Stimulated activated CD8-positive, alpha-beta memory T cell treated with anti-CD3 and anti-CD28 coated beads, Interleukin-4, amount 100 ng/mL, for 1 hour (primary cell): ENCODE data around the gene STK39.

Experiments used
- DNase-seq, 2 donors: peaks; one replicate each; pipeline ENCODE4 v3.0.0-alpha.2; 2020; ENCODE audit warnings: low read depth in 2 of 2, low spot score in 1 of 2

Gene STK39

GRCh38 chr2:167937403-167937802, 310.0 kb downstream of the STK39 start:
- DNase-seq: no peak

- DNase-seq: no peak
Observed at GRCh38 chr2:167935803-167936110, 311.6 kb downstream of the STK39 start.

- DNase-seq: no peak
Observed at GRCh38 chr2:167933097-167933814, 314.1 kb downstream of the STK39 start.

GRCh38 chr2:167932123-167932693, 315.2 kb downstream of the STK39 start:
- no peak for DNase-seq

DNA sequence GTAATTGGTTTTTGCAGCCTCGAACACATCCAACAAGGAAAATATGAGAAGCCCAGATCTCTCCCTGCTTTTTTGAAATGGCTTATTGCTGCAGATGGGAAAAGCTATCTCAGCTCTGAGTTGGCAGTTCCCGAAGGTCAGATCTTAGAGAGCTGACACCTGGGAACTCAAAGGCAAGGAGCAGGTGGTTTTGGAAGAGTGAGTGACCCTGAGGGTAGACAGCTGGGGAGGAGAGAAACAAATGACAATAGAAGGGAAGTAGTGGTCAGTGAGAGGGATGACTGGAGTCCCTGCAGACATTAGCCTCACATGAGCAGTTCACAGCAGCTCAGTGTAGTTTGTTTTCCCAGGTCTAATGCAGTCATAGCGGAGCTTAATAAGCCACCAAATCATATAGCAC, 317.9 kb downstream of the STK39 start:
- DNase-seq: no peak

GRCh38 chr2:167928434-167928833, 319.0 kb downstream of the STK39 start:
- no peak for DNase-seq

- no peak for DNase-seq
Observed at GRCh38 chr2:167925758-167926157, 321.6 kb downstream of the STK39 start.

GRCh38 chr2:167924556-167924955, 322.8 kb downstream of the STK39 start:
- DNase-seq: no peak

DNA sequence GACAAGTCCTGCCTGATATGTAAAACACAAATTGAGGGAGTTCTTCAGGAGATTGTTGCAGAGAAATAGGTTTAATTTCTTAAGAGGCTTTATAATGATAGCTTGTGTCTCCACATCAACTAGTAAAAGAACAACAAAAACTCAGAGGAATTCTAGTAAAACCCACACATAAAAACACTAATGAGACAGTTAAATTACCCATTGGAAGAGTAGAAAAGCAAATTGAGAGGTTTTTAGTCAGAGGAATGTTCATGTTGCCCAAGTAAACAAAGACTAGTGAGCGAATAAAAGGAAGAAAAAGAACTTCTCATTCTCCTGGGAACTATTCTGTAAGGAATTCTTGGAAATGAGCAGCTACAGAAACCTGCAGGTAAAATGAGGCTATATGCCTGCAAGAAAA, 330.6 kb downstream of the STK39 start:
- no peak for DNase-seq

GRCh38 chr2:167914969-167915368, 332.4 kb downstream of the STK39 start:
- no peak for DNase-seq

DNA sequence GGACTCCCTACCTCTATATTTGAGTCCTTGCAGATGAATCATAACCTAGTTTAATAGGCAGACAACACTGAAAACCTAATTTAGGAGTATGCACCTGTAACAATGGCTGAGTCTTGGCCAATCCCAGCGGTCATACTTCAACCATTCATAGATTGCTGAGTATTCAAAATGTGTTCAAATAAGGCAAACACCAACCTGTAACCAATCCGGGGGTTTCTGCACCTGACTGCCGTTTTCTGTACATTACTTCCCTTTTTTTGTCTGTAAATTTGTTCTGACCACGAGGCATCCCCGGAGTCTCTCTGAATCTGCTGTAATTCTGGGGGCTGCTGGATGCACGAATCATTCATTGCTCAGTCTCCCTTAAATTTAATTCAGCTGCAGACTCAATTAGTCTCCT, 338.6 kb downstream of the STK39 start:
- no peak for DNase-seq

- no peak for DNase-seq
Observed at GRCh38 chr2:167905668-167906067, 341.7 kb downstream of the STK39 start.
